GM19099 (cell line): ENCODE results near the gene GALNT9.

ENCODE experiments used
- POLR2A ChIP-seq: IDR thresholded peaks from 3 replicates; pipeline ENCODE4 v1.6.1; 2011; ENCODE audit warnings: low read depth; ENCODE audit not compliant: insufficient read length; ENCODE audit errors: extremely low read depth

Gene GALNT9

GRCh38 chr12:132225214-132225613, 104.2 kb downstream of the GALNT9 start:
- no peak for TF ChIP-seq POLR2A

GRCh38 chr12:132224484-132224883, 104.9 kb downstream of the GALNT9 start:
- TF ChIP-seq POLR2A, result no peak

GRCh38 chr12:132222808-132223173, 106.6 kb downstream of the GALNT9 start:
- no peak for TF ChIP-seq POLR2A

GRCh38 chr12:132222096-132222807, 107.1 kb downstream of the GALNT9 start:
- no peak for TF ChIP-seq POLR2A

GRCh38 chr12:132219323-132219722, 110.1 kb downstream of the GALNT9 start:
- TF ChIP-seq POLR2A, result no peak

- TF ChIP-seq POLR2A, result no peak
Measured at GRCh38 chr12:132218915-132219314, 110.5 kb downstream of the GALNT9 start.

- TF ChIP-seq POLR2A, result no peak
Measured at GRCh38 chr12:132218527-132218875, 110.9 kb downstream of the GALNT9 start.

- no peak for TF ChIP-seq POLR2A
Measured at GRCh38 chr12:132217800-132218526, 111.4 kb downstream of the GALNT9 start.

GRCh38 chr12:132217371-132217770, 112.0 kb downstream of the GALNT9 start:
- TF ChIP-seq POLR2A, result no peak

- no peak for TF ChIP-seq POLR2A
Measured at GRCh38 chr12:132216354-132216987, 112.9 kb downstream of the GALNT9 start.

GRCh38 chr12:132215299-132215989, 113.9 kb downstream of the GALNT9 start:
- no peak for TF ChIP-seq POLR2A

GRCh38 chr12:132214891-132215290, 114.5 kb downstream of the GALNT9 start:
- TF ChIP-seq POLR2A, result no peak

GRCh38 chr12:132214161-132214476, 115.3 kb downstream of the GALNT9 start:
- TF ChIP-seq POLR2A, result no peak

GRCh38 chr12:132213359-132214160, 115.8 kb downstream of the GALNT9 start:
- TF ChIP-seq POLR2A, result no peak

- no peak for TF ChIP-seq POLR2A
Measured at GRCh38 chr12:132211816-132212215, 117.6 kb downstream of the GALNT9 start.
